OCI-LY7 (cell line): ENCODE results near the gene MIS12. TPM values are rescaled to one million over a fixed set of nuclear protein-coding genes. Genes with fewer than 3 reads are reported as not detected.

Experiments
- BruUV-seq: library from RNA; stranded (reverse); fragments of 400-500 nt; replicated peaks from 2 replicates; lab custom pipeline; 2021; lab: Mats Ljungman, UMichigan
- CTCF ChIA-PET: fragments of 300-600 bp; sonication (Branson Sonifier 250); formaldehyde crosslinking; loops from one replicate; lab custom pipeline; 2022; ENCODE audit warnings: antibody characterized with exemption; ENCODE audit not compliant: unreplicated experiment; lab: Charles Lee
- POLR2A ChIA-PET: fragments of 300-600 bp; sonication (Branson Sonifier 250); formaldehyde crosslinking; loops from one replicate; lab custom pipeline; 2022; ENCODE audit warnings: antibody characterized with exemption; lab: Charles Lee
- DNase-seq: peaks from one replicate; pipeline ENCODE4 v3.0.0-alpha.2; 2015; ENCODE audit warnings: low spot score
- H2AFZ ChIP-seq: fragments of 200-600 bp; sonication (generic), shearing (Covaris generic); 2 replicates; pipeline ENCODE4 v1.6.1; 2014; ENCODE audit warnings: mild to moderate bottlenecking, antibody characterized with exemption, low read length, moderate library complexity
- H3K27ac ChIP-seq: fragments of 200-600 bp; sonication (generic); 2 replicates; pipeline ENCODE4 v1.5.1; 2014; ENCODE audit warnings: mixed run types, low read depth, mild to moderate bottlenecking, moderate library complexity, low read length, inconsistent platforms; ENCODE audit not compliant: poor library complexity, severe bottlenecking
- H3K36me3 ChIP-seq: fragments of 200-600 bp; sonication (generic); 2 replicates; pipeline ENCODE4 v1.6.1; 2014; ENCODE audit warnings: mild to moderate bottlenecking, antibody characterized with exemption, low read length, moderate library complexity, mixed read lengths; ENCODE audit not compliant: insufficient read depth
- H3K4me1 ChIP-seq: fragments of 200-600 bp; sonication (generic); 2 replicates; pipeline ENCODE4 v1.5.1; 2014; ENCODE audit warnings: mild to moderate bottlenecking, low read length; ENCODE audit not compliant: insufficient read depth, poor library complexity, severe bottlenecking
- H3K4me2 ChIP-seq: fragments of 200-600 bp; sonication (generic); 2 replicates; pipeline ENCODE4 v1.6.1; 2014; ENCODE audit warnings: mild to moderate bottlenecking, low read length
- H3K4me3 ChIP-seq: fragments of 200-600 bp; sonication (generic); 2 replicates; pipeline ENCODE4 v1.5.1; 2014; ENCODE audit warnings: mild to moderate bottlenecking, low read depth, low read length; ENCODE audit not compliant: poor library complexity, severe bottlenecking
- H3K79me2 ChIP-seq: fragments of 200-600 bp; sonication (generic); 2 replicates; pipeline ENCODE4 v1.6.1; 2016; ENCODE audit warnings: low read depth, mild to moderate bottlenecking, low read length, moderate library complexity, mixed read lengths; ENCODE audit not compliant: insufficient read depth
- H3K9me2 ChIP-seq: fragments of 200-600 bp; sonication (generic); 2 replicates; pipeline ENCODE4 v1.6.1; 2016; ENCODE audit warnings: mild to moderate bottlenecking, low read length, mixed read lengths; ENCODE audit not compliant: insufficient read depth
- H3K9me3 ChIP-seq: fragments of 200-600 bp; sonication (generic); 2 replicates; pipeline ENCODE4 v1.6.1; 2014; ENCODE audit warnings: mild to moderate bottlenecking, mixed run types, low read length, mixed read lengths
- H4K20me1 ChIP-seq: fragments of 200-600 bp; sonication (generic); 2 replicates; pipeline ENCODE4 v1.6.1; 2014; ENCODE audit warnings: mild to moderate bottlenecking, antibody characterized with exemption, low read length, moderate library complexity, mixed read lengths; ENCODE audit not compliant: insufficient read depth
- EZH2phosphoT487 ChIP-seq: fragments of 200-600 bp; sonication (generic); IDR thresholded peaks from 2 replicates; pipeline ENCODE4 v1.6.1; 2018; ENCODE audit warnings: low read depth, borderline replicate concordance, mild to moderate bottlenecking, mixed run types, antibody characterized with exemption, low read length, moderate library complexity, mixed read lengths
- intact Hi-C: fragments of 100-400 bp; cut with micrococcal nuclease; formaldehyde crosslinking; loops from one replicate; pipeline ENCODE4 v1.10.0; 2022; ENCODE audit not compliant: unreplicated experiment
- total RNA-seq, 2 experiments: library from RNA; depleted of rRNA in 1 of 2; stranded (reverse); fragments of >200 nt in 1 of 2; shearing (Covaris generic) in 1 of 2; gene quantifications; 2 replicates each; pipeline ENCODE4 v1.2.3, GENCODE V29; 2014 to 2022
- TF ChIP-seq, protein P1 (sequence below): fragments of 200-600 bp; sonication (generic); conservative IDR thresholded peaks from 2 replicates; pipeline ENCODE4 v1.5.1; 2014; ENCODE audit warnings: mild to moderate bottlenecking, antibody characterized with exemption, low read length, moderate library complexity, mixed read lengths

MIS12 gene
- total RNA-seq, 2 experiments from 2014 or later: 26.4 to 35.0 TPM

DNA sequence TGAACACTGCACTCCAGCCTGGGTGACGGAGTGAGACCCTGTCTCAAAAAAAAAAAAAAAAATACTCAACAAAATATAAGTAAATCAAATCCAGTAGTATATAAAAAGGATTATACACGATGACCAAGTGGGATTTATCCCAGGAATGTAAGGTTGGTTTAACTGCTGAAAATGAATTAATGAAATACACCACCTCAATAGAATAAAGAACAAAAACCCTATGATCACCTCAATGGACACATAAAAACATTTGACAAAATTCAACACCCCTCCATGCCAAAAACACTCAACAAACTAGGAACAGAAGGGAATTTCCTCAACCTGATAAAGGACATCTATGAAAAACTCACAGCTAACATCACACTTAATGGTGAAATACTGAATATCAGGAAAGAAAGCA, 6.6 kb downstream of the MIS12 start:
- BruUV-seq: no TSS peak
- no peak overlapping the region for H2AFZ ChIP-seq
- H3K4me3 ChIP-seq: no peak overlapping the region
- peaks cover 5% of the 10 kb centered on the region for H3K4me1 ChIP-seq
- no peak overlapping the region for H3K27ac ChIP-seq
- H3K4me2 ChIP-seq: no peak overlapping the region
- peaks cover 42% of the 10 kb centered on the region for H3K36me3 ChIP-seq
- no peak for DNase-seq
- peaks cover 2% of the 10 kb centered on the region for H4K20me1 ChIP-seq
- ChIA-PET CTCF (no interaction called here), POLR2A (no interaction called here)
- H3K9me3 ChIP-seq: 0 out of 2 replicates have a peak, but pooled peaks cover 6% of the 10 kb centered on the region
- peaks cover 25% of the 10 kb centered on the region for H3K79me2 ChIP-seq
- intact Hi-C loops: no loop called here
- TF ChIP-seq EZH2phosphoT487: no peak
- TF ChIP-seq, protein P1, sequence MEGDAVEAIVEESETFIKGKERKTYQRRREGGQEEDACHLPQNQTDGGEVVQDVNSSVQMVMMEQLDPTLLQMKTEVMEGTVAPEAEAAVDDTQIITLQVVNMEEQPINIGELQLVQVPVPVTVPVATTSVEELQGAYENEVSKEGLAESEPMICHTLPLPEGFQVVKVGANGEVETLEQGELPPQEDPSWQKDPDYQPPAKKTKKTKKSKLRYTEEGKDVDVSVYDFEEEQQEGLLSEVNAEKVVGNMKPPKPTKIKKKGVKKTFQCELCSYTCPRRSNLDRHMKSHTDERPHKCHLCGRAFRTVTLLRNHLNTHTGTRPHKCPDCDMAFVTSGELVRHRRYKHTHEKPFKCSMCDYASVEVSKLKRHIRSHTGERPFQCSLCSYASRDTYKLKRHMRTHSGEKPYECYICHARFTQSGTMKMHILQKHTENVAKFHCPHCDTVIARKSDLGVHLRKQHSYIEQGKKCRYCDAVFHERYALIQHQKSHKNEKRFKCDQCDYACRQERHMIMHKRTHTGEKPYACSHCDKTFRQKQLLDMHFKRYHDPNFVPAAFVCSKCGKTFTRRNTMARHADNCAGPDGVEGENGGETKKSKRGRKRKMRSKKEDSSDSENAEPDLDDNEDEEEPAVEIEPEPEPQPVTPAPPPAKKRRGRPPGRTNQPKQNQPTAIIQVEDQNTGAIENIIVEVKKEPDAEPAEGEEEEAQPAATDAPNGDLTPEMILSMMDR: no peak
- no peaks in the 10 kb centered on the region for H3K9me2 ChIP-seq

DNA sequence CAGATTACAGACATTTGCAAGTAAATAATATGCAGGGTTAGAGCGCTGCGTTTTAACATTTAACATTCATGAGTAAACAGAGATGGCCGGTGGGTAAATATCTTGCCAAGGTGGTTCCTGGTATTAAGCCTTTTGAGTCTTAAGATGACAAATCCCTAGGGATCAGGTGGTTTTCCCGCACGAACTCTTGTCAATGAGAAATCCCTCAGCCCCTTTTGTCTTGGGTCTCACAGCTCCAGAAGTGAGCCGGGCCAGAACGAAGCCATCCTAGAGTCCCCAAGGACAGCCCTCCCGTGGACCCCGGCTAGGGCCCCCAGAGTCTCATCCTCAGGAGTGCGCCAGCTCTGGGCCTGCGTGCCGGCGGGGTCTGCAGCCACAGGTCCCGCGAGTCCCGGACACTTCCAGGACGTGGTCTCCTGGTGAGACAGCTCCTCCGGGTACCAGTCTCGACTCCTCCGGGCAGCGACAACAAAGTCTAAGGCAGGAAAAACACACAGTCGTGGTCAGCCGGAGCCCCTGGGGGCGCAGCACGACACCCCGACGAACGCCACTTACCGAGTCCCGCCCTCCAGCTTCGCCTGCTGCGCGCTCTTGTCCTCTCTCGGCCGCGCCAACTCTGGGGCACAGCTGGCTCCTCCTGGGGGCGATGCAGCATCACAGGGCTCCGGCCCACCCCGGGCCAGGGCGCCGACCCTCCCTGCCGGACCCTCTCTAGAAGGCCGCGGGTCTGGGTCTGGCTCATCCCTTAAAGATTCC, 13.3 kb downstream of the MIS12 start:
- intact Hi-C loops: no loop called here
- no peak for DNase-seq
- Histone ChIP-seq H4K20me1 (no peaks in the 10 kb centered on the region), H3K9me3 (no peaks in the 10 kb centered on the region), H3K4me2 (0 out of 2 replicates have a peak overlapping the region, but pooled peaks have one; percentile 63), H3K4me3 (no peak overlapping the region), H3K4me1 (peaks cover 11% of the 10 kb centered on the region), H2AFZ (no peak overlapping the region; the same call in 1 of the 2 replicates), H3K36me3 (no peaks in the 10 kb centered on the region), H3K79me2 (no peaks in the 10 kb centered on the region), H3K27ac (no peak overlapping the region), H3K9me2 (no peaks in the 10 kb centered on the region)
- no TSS peak for BruUV-seq
- TF ChIP-seq, protein P1: no peak
- TF ChIP-seq EZH2phosphoT487: no peak
- CTCF ChIA-PET: no interaction called here
- POLR2A ChIA-PET: interaction anchor here (0.6 kb wide), 1 partner anchor 984 kb away, joined by 5 read pairs; no protein-coding TSS in a partner anchor

DNA sequence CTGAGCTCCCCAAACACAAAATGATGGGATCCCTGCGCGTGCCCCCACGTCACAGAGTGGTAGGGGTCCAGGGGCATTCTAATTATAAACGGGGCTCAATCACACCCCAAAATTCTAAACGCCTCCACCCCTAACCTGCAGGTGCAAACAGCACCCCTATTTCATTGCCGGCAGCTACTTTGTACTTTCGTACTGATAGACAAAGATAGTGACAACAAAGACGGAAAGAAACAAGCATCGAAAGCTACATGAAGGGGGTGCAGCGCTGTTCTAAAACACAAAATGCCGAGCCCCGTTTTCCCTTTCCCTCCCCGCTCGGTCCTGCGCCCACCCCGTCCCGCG, 13.9 kb downstream of the MIS12 start:
- no peak for DNase-seq
- H2AFZ ChIP-seq: no peak overlapping the region; the same call in 1 of the 2 replicates
- CTCF ChIA-PET: no interaction called here
- H3K36me3 ChIP-seq: no peaks in the 10 kb centered on the region
- H3K79me2 ChIP-seq: no peaks in the 10 kb centered on the region
- H3K4me2 ChIP-seq: peak overlapping the region; percentile 63; the same call in 1 of the 2 replicates
- BruUV-seq: no TSS peak
- no peaks in the 10 kb centered on the region for H3K9me3 ChIP-seq
- POLR2A ChIA-PET: interaction anchor here (0.6 kb wide), 1 partner anchor 984 kb away, joined by 5 read pairs; no protein-coding TSS in a partner anchor
- H3K27ac ChIP-seq: no peak overlapping the region
- intact Hi-C loops: no loop called here
- no peak for TF ChIP-seq EZH2phosphoT487
- TF ChIP-seq, protein P1: no peak
- no peaks in the 10 kb centered on the region for H3K9me2 ChIP-seq
- H3K4me1 ChIP-seq: peaks cover 11% of the 10 kb centered on the region
- no peaks in the 10 kb centered on the region for H4K20me1 ChIP-seq
- H3K4me3 ChIP-seq: peak overlapping the region; percentile 61
